Measurements from ENCODE around the gene FTSJ3.

FTSJ3 gene

GRCh38 chr17:63775420-63775819 lies 52.0 kb downstream of the FTSJ3 start:
- Mint-ChIP-seq H3K27me3 (no peaks in the 10 kb centered on the region), H3K4me3 (peak overlapping the region; percentile 95), H3K27ac (peak overlapping the region; percentile 100), H3K9me3 (no peaks in the 10 kb centered on the region), H3K36me3 (peaks cover 38% of the 10 kb centered on the region), H3K4me1 (peaks cover 61% of the 10 kb centered on the region)
- CTCF ChIA-PET: interaction anchor here (0.7 to 2.1 kb wide), 7 partner anchors 9 to 350 kb away, joined by 3 to 8 read pairs (median 3); no protein-coding TSS in a partner anchor
- DNase-seq: no peak

- Mint-ChIP-seq H3K4me3 (peak overlapping the region; percentile 95), H3K27ac (peak overlapping the region; percentile 100), H3K4me1 (peaks cover 59% of the 10 kb centered on the region), H3K9me3 (no peaks in the 10 kb centered on the region), H3K36me3 (peaks cover 38% of the 10 kb centered on the region), H3K27me3 (no peaks in the 10 kb centered on the region)
- peak; percentile 31 for DNase-seq
- CTCF ChIA-PET: interaction anchor here (0.6 to 2.1 kb wide), 7 partner anchors 9 to 349 kb away, joined by 3 to 8 read pairs (median 3); no protein-coding TSS in a partner anchor
Measured at GRCh38 chr17:63774969-63775265, 52.5 kb downstream of the FTSJ3 start.

- H3K27ac Mint-ChIP-seq: peak within 1 kb of the TSS; percentile 100
- CTCF ChIA-PET: interaction anchor here (0.6 to 2.1 kb wide), 9 partner anchors 8 to 349 kb away, joined by 3 to 8 read pairs (median 3); no protein-coding TSS in a partner anchor
- peak; percentile 92 for DNase-seq
- H3K4me1 Mint-ChIP-seq: peaks cover 56% of the 10 kb centered on the region
- peaks cover 33% of the 10 kb centered on the region for H3K36me3 Mint-ChIP-seq
- H3K27me3 Mint-ChIP-seq: no peaks in the 10 kb centered on the region
- peak within 1 kb of the TSS; percentile 95 for H3K4me3 Mint-ChIP-seq
- H3K9me3 Mint-ChIP-seq: no peaks in the 10 kb centered on the region
Measured at GRCh38 chr17:63774141-63774968, 53.1 kb downstream of the FTSJ3 start, which contains the start of gene DDX42. TSS of gene DDX42 (plus strand) at chr17:63774170. CDS start at chr17:63787050, 12,880 bp downstream.

- peak within 1 kb of the TSS; percentile 95 for H3K4me3 Mint-ChIP-seq
- H3K9me3 Mint-ChIP-seq: no peaks in the 10 kb centered on the region
- DNase-seq: peak; percentile 99
- peaks cover 34% of the 10 kb centered on the region for H3K36me3 Mint-ChIP-seq
- no peaks in the 10 kb centered on the region for H3K27me3 Mint-ChIP-seq
- CTCF ChIA-PET: interaction anchor here (1.1 to 2.0 kb wide), 5 partner anchors 9 to 348 kb away, joined by 3 to 8 read pairs (median 4); no protein-coding TSS in a partner anchor
- peak within 1 kb of the TSS; percentile 100 for H3K27ac Mint-ChIP-seq
- peaks cover 56% of the 10 kb centered on the region for H3K4me1 Mint-ChIP-seq
Measured at GRCh38 chr17:63773272-63774140, 54.0 kb downstream of the FTSJ3 start, which contains the start of gene CCDC47. TSS of gene CCDC47 (minus strand) at chr17:63773597. CDS start at chr17:63766175, 7,422 bp downstream.

GRCh38 chr17:63772801-63773271 lies 54.6 kb downstream of the FTSJ3 start:
- Mint-ChIP-seq H3K27ac (peak overlapping the region; percentile 100), H3K4me3 (peak overlapping the region; percentile 95), H3K27me3 (no peaks in the 10 kb centered on the region), H3K36me3 (peaks cover 33% of the 10 kb centered on the region), H3K4me1 (peaks cover 54% of the 10 kb centered on the region), H3K9me3 (no peaks in the 10 kb centered on the region)
- no peak for DNase-seq
- CTCF ChIA-PET: interaction anchor here (1.1 to 1.6 kb wide), 3 partner anchors 20 to 347 kb away, joined by 3 to 4 read pairs (median 3); no protein-coding TSS in a partner anchor

All from activated naive CD4-positive, alpha-beta T cell treated with anti-CD3 and anti-CD28 coated beads, Interleukin-2, amount 10 ng/mL, durations not matched to agents 7 days and 5 days (primary cell).